HL-60 (cell line): ENCODE data around the gene ERF.

ENCODE experiments used
- DNase-seq, 2 experiments: peaks; one replicate each; pipeline ENCODE4 v3.0.0-alpha.2; 2010 to 2020; ENCODE audit warnings: low read depth in 1 of 2, low spot score in 1 of 2
- H3K27ac ChIP-seq: fragments of 250-450 bp; sonication (Bioruptor Pico); replicated peaks from 2 replicates; pipeline ENCODE4 v1.5.1; 2020; ENCODE audit warnings: mild to moderate bottlenecking, moderate library complexity
- H3K27me3 ChIP-seq: fragments of 250-450 bp; sonication (Bioruptor Pico); 2 replicates; pipeline ENCODE4 v1.5.1; 2021; ENCODE audit warnings: mild to moderate bottlenecking, moderate library complexity; ENCODE audit not compliant: insufficient read depth, poor library complexity, severe bottlenecking
- H3K4me3 ChIP-seq: replicated peaks from 2 replicates; pipeline ENCODE4 v1.5.1; 2011; ENCODE audit warnings: mild to moderate bottlenecking, control low read depth, low read length; ENCODE audit not compliant: insufficient read depth
- GABPA ChIP-seq: IDR thresholded peaks from 2 replicates; pipeline ENCODE4 v1.6.1; 2012; ENCODE audit warnings: low read depth
- POLR2AphosphoS5 ChIP-seq: IDR thresholded peaks from 2 replicates; pipeline ENCODE4 v1.6.1; 2012; ENCODE audit warnings: low read depth
- SPI1 ChIP-seq: IDR thresholded peaks from 2 replicates; pipeline ENCODE4 v1.6.1; 2012; ENCODE audit warnings: low read depth, mild to moderate bottlenecking, borderline replicate concordance
- TF ChIP-seq, protein P1 (sequence below): IDR thresholded peaks from 2 replicates; pipeline ENCODE4 v1.6.1; 2012; ENCODE audit warnings: low read depth; ENCODE audit not compliant: insufficient replicate concordance
- TF ChIP-seq, protein P2 (sequence below): IDR thresholded peaks from one replicate; pipeline ENCODE4 v1.5.1; 2011; ENCODE audit warnings: low read length, control low read depth, inconsistent platforms; ENCODE audit not compliant: insufficient read depth

The ERF gene

DNA sequence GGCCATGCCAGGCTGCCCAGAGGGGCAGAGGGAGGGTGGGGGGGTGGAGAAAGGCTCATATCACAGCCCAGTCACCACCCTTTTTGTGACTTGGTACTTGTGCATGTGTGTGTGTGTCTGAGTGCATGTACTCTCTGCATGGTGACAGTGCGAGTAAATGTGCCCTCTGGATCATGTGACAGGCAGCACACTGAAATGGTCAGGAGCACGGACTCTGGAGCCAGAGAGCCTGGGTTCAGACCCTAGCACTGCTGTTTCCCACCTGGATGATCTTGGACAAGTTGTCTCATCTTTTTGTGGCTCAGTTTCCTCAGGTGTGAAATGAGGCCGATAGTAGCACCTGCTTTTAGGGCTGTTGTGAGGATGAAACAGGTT is 16.1 kb upstream of the ERF start:
- peak overlapping the region; percentile 76 for H3K4me3 ChIP-seq
- H3K27me3 ChIP-seq: no peaks in the 10 kb centered on the region
- H3K27ac ChIP-seq: peak overlapping the region; percentile 100
- TF ChIP-seq SPI1 (no peak), POLR2AphosphoS5 (no peak), GABPA (no peak)
- TF ChIP-seq, protein P1, sequence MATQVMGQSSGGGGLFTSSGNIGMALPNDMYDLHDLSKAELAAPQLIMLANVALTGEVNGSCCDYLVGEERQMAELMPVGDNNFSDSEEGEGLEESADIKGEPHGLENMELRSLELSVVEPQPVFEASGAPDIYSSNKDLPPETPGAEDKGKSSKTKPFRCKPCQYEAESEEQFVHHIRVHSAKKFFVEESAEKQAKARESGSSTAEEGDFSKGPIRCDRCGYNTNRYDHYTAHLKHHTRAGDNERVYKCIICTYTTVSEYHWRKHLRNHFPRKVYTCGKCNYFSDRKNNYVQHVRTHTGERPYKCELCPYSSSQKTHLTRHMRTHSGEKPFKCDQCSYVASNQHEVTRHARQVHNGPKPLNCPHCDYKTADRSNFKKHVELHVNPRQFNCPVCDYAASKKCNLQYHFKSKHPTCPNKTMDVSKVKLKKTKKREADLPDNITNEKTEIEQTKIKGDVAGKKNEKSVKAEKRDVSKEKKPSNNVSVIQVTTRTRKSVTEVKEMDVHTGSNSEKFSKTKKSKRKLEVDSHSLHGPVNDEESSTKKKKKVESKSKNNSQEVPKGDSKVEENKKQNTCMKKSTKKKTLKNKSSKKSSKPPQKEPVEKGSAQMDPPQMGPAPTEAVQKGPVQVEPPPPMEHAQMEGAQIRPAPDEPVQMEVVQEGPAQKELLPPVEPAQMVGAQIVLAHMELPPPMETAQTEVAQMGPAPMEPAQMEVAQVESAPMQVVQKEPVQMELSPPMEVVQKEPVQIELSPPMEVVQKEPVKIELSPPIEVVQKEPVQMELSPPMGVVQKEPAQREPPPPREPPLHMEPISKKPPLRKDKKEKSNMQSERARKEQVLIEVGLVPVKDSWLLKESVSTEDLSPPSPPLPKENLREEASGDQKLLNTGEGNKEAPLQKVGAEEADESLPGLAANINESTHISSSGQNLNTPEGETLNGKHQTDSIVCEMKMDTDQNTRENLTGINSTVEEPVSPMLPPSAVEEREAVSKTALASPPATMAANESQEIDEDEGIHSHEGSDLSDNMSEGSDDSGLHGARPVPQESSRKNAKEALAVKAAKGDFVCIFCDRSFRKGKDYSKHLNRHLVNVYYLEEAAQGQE: no peak
- TF ChIP-seq, protein P2, sequence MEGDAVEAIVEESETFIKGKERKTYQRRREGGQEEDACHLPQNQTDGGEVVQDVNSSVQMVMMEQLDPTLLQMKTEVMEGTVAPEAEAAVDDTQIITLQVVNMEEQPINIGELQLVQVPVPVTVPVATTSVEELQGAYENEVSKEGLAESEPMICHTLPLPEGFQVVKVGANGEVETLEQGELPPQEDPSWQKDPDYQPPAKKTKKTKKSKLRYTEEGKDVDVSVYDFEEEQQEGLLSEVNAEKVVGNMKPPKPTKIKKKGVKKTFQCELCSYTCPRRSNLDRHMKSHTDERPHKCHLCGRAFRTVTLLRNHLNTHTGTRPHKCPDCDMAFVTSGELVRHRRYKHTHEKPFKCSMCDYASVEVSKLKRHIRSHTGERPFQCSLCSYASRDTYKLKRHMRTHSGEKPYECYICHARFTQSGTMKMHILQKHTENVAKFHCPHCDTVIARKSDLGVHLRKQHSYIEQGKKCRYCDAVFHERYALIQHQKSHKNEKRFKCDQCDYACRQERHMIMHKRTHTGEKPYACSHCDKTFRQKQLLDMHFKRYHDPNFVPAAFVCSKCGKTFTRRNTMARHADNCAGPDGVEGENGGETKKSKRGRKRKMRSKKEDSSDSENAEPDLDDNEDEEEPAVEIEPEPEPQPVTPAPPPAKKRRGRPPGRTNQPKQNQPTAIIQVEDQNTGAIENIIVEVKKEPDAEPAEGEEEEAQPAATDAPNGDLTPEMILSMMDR: no peak
- no peak for DNase-seq

DNA sequence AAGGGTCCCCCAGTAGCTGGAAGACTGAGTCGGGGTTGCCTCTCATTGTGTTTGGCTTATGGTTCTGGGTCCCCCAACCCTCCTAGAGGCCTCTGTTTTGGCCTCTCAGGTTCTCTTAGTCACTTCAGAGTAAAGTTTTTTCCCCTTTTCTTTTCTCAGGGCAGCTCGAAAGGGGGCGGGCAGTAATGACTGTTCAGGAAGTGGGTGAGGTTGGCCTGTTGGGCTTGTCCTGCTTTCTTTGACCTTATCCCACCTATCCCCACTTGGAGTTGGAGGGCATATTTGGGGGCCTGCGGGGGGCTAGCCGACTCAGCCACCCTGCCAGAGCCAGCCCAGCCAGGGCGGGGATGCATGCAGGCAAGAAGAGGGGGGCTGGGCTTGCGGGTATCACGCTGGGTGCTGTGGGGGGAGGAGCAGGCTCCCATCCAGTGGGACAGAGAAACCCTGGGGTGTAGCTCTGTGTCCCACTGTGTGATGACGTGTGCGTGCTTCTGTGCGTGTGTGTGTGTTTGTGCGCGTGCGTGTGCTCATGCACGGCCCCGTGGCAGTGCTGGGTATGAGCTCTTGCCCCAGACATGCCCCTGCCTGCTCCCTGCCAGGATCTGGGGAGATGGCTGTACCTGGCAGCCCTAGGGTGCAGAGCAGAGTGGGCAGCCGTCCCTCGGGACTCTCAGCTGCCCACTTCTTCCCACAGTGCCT is 15.6 kb upstream of the ERF start:
- TF ChIP-seq POLR2AphosphoS5 (no peak), GABPA (no peak)
- TF ChIP-seq, protein P1: no peak
- TF ChIP-seq, protein P2: no peak
- H3K4me3 ChIP-seq: peak overlapping the region; percentile 76

DNA sequence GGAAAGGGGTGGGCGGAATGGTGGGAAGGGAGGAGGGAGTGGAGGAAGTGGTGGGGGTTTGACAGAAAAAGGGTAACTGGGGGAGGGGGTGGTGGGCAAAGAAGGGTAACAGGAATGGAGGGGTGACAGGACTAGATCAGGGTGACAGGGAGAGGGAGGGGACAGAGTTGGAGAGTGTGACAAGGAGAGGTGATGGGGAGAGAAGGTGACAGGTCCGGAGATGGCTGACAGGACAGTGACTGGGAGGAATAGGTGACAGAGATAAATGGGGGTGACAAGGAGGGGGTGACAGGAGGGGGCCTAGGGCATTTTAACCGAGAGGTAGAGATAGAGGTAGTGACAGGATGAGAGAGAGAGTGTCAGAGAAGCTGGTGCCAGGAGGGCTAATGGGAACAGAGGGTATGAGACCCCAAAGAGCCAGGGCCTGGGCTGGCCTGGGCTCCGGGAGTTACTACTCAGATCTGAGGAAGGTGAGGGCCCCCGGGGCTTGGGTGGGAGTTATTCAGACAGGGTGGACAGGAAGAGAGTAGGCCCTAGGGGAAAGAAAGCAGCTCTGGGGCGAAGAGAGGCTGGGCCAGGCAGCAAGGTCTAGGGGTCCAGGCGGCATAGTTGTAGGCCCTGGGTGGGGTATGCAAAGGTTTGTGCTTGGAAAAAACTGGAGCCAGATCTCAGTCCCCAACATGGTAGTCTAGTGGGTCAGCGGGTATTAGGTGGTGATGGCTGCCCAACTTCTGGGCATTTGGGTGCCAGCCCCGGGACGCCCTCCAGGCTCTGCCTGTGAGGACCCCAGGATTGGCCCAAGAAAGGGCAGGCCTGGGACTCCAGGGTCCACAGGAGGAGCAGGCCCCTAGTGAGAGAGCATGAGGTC is 14.8 kb upstream of the ERF start:
- peak overlapping the region; percentile 100 for H3K27ac ChIP-seq
- TF ChIP-seq, protein P1: no peak
- TF ChIP-seq POLR2AphosphoS5 (no peak), GABPA (no peak), SPI1 (no peak)
- no peak for DNase-seq
- peak overlapping the region; percentile 76 for H3K4me3 ChIP-seq
- H3K27me3 ChIP-seq: no peaks in the 10 kb centered on the region

More for the DNA sequence above, 15.6 kb upstream of the ERF start:
- H3K27me3 ChIP-seq: no peaks in the 10 kb centered on the region
- peak overlapping the region; percentile 100 for H3K27ac ChIP-seq
- peak; percentile 64 to 71 for DNase-seq
